Measurements from ENCODE around the gene MMEL1. TPM values are rescaled to one million over a fixed set of nuclear protein-coding genes. Genes with fewer than 3 reads are reported as not detected.

MMEL1 gene
- total RNA-seq, 2 donors from 2014 or later = 4.6 to 13.6 TPM

- H3K4me1 ChIP-seq (replicated peaks) = no peaks in the 10 kb centered on the region
- H3K9me3 ChIP-seq = no peaks in the 10 kb centered on the region
- no peaks in the 10 kb centered on the region for H3K27me3 ChIP-seq (replicated peaks; ENCODE audit: insufficient read depth)
- DNase-seq (ENCODE audit: low spot score) = no peak
- no peak overlapping the region for H3K27ac ChIP-seq
- no peaks in the 10 kb centered on the region for H3K36me3 ChIP-seq
- intact Hi-C loops (cut with DNase I) = no loop called here
- TF ChIP-seq POLR2AphosphoS5 (IDR thresholded peaks at IDR 0.05) (no peak), POLR2A (IDR thresholded peaks at IDR 0.05) (no peak)
- TF ChIP-seq, protein P1, sequence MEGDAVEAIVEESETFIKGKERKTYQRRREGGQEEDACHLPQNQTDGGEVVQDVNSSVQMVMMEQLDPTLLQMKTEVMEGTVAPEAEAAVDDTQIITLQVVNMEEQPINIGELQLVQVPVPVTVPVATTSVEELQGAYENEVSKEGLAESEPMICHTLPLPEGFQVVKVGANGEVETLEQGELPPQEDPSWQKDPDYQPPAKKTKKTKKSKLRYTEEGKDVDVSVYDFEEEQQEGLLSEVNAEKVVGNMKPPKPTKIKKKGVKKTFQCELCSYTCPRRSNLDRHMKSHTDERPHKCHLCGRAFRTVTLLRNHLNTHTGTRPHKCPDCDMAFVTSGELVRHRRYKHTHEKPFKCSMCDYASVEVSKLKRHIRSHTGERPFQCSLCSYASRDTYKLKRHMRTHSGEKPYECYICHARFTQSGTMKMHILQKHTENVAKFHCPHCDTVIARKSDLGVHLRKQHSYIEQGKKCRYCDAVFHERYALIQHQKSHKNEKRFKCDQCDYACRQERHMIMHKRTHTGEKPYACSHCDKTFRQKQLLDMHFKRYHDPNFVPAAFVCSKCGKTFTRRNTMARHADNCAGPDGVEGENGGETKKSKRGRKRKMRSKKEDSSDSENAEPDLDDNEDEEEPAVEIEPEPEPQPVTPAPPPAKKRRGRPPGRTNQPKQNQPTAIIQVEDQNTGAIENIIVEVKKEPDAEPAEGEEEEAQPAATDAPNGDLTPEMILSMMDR (IDR thresholded peaks at IDR 0.05) = no peak
- 62% methylated on average over 13 of the region's 13 CpGs for WGBS
- no peak overlapping the region for H3K4me3 ChIP-seq
Measured at GRCh38 chr1:2607641-2608091, 25.1 kb downstream of the MMEL1 start.

DNA sequence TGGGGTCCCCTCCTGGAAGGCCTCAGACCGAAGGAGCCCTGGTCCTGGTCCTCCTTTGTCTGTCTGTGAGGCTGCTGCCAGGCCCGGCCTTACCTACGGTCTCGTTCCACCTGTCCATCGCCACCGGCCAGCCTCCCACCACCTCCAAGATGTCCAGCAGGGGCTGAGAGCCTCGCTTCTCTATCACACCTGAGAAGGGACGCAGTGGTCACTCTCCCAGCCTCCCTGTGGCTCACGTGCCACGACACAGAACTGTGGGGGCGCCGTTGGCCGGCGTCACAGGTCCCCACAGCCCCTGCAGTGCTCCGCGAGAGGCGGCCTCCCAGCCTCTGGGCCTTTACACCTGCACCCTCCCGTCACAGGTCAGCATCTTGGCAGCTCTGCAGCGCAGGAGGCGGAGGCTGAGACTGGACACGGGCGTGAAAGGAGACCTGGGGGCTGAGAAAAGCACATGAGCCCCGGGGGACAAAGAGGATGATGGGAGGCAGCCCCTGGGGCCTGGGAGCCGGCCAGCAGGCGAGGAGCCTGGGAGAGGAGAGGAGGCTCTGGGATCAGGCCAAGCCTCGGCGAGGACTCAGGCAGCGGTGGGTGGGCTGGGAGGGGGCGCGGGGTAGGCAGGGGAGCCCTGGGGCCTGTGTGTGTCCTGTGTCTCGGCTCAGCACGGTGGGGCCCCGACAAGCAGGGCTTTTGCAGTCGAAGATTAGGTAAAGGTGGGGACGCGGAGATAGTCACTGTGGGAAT lies 25.8 kb downstream of the MMEL1 start:
- no peak overlapping the region for H3K4me3 ChIP-seq
- H3K4me1 ChIP-seq (replicated peaks) = no peaks in the 10 kb centered on the region
- H3K36me3 ChIP-seq = no peaks in the 10 kb centered on the region
- H3K9me3 ChIP-seq = no peaks in the 10 kb centered on the region
- no peaks in the 10 kb centered on the region for H3K27me3 ChIP-seq (replicated peaks; ENCODE audit: insufficient read depth)
- 66% methylated on average over 35 of the region's 36 CpGs for WGBS
- H3K27ac ChIP-seq = no peak overlapping the region
- no peak for TF ChIP-seq POLR2AphosphoS5 (IDR thresholded peaks at IDR 0.05)
- no peak for TF ChIP-seq POLR2A (IDR thresholded peaks at IDR 0.05)
- TF ChIP-seq, protein P1 (IDR thresholded peaks at IDR 0.05) = no peak
- intact Hi-C loops (cut with DNase I) = no loop called here
- DNase-seq (ENCODE audit: low spot score) = no peak

- H3K27me3 ChIP-seq (replicated peaks; ENCODE audit: insufficient read depth) = no peaks in the 10 kb centered on the region
- no peak overlapping the region for H3K27ac ChIP-seq
- H3K9me3 ChIP-seq = no peaks in the 10 kb centered on the region
- DNase-seq (ENCODE audit: low spot score) = no peak
- no peaks in the 10 kb centered on the region for H3K4me1 ChIP-seq (replicated peaks)
- intact Hi-C loops (cut with DNase I) = no loop called here
- no peaks in the 10 kb centered on the region for H3K36me3 ChIP-seq
- WGBS = 87% methylated on average over 15 of the region's 15 CpGs
- H3K4me3 ChIP-seq = no peak overlapping the region
- TF ChIP-seq, protein P1 (IDR thresholded peaks at IDR 0.05) = no peak
- no peak for TF ChIP-seq POLR2AphosphoS5 (IDR thresholded peaks at IDR 0.05)
- no peak for TF ChIP-seq POLR2A (IDR thresholded peaks at IDR 0.05)
Measured at GRCh38 chr1:2606396-2606880, 26.4 kb downstream of the MMEL1 start.

DNA sequence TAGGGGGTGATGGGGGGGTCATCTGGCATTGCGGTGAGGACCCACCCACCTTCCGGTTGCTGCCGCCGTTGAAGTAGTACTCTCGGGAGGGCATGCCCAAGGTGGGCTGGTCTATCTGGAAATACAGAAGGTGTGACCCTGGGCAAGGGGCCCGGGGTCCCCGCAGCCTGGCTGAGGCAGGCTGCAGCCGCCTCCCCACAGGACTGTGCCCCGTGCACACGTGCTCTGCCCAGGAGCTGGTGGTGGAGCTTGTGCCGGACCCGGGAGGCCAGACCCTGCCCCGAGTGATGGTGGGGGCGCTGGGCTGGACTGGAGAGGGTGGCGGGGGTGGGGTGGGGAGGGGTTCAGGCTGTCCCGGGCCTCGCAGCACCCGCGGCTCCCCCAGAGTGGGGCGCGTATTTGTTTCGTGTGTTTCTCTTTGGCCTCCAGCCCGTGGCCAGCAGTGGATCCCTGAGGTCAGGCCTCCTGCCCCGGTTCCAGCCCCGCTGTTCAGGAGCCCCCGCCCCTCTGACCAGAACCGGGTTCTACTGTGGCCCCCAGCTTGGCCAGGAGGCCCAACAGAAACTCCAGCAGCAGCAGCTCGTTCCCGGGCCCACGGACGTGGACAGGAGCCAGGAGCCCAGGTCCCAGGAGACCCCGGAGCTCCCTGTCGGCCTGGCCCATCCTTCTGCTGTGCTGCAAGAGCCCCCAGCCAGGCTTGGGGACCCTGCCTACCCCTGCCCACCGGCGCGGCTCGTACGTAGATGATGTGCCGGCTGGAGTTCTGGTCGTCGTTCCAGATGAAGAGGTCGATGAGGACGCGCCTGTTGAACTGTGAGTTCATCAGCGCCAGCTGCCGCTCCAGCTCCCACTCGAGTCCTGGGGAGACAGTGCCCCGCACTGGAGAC lies 27.1 kb downstream of the MMEL1 start:
- WGBS = 87% methylated on average over 48 of the region's 48 CpGs
- Histone ChIP-seq H3K27ac (no peak overlapping the region), H3K4me1 (replicated peaks) (no peaks in the 10 kb centered on the region), H3K4me3 (no peak overlapping the region), H3K36me3 (no peaks in the 10 kb centered on the region), H3K27me3 (replicated peaks; ENCODE audit: insufficient read depth) (no peaks in the 10 kb centered on the region), H3K9me3 (no peaks in the 10 kb centered on the region)
- TF ChIP-seq POLR2AphosphoS5 (IDR thresholded peaks at IDR 0.05) (no peak), POLR2A (IDR thresholded peaks at IDR 0.05) (no peak)
- TF ChIP-seq, protein P1 (IDR thresholded peaks at IDR 0.05) = no peak
- intact Hi-C loops (cut with DNase I) = no loop called here
- no peak for DNase-seq (ENCODE audit: low spot score)

Measured in prostate gland (tissue), 2 donors.